ENCODE measurements around the gene RNASE9.

The RNASE9 gene

DNA sequence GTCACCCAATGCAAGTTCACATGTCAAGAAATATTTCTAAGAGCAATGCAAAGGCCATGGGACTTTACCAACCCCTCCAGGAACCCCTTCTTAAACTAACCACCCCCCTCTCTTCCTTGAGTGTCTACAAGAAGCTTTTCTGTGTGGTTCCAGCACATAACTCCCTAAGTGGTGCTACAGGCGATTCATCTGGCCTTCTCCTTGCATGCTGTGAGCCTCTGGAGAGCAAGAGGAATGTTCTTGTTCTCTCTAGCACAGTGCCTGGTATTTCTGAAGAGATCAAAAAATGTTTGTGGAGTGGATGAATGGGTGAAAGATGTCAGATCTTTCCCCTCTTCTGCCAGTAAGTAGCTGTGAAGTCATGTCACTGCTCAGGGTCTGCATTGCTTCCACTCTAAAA is 36.3 kb upstream of the RNASE9 start:
- TF ChIP-seq USF1 (IDR thresholded peaks at IDR 0.05) (no peak), FOXM1 (IDR thresholded peaks at IDR 0.05; ENCODE audit: borderline replicate concordance, low read depth) (no peak), TCF12 (IDR thresholded peaks at IDR 0.05; ENCODE audit: low read depth) (no peak), TEAD4 (IDR thresholded peaks at IDR 0.05) (no peak), CEBPB (IDR thresholded peaks at IDR 0.05) (no peak), RAD21 (IDR thresholded peaks at IDR 0.05; ENCODE audit: low read depth) (no peak)

DNA sequence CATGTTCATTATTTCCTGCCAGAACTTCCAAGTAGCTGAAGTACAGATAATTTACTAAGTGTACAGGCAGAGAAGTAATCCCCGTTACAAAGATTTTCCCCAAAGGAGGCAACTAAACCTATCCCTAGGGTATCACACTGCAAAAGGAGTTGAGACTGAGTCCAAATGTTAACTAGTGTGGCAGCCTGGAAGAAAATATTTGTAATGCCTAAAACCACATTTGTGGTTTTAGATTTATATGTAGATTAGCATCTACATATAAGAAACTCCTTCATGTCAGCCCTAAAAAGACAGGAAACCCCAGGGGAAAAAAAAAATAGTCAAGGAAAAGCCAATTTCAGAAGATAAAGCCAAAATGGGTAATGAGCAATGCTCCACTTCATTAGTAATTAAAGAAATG is 31.7 kb upstream of the RNASE9 start:
- TF ChIP-seq TAF1 (IDR thresholded peaks at IDR 0.05; ENCODE audit: low read depth) (no peak), EGR1 (IDR thresholded peaks at IDR 0.05) (no peak), FOXM1 (IDR thresholded peaks at IDR 0.05; ENCODE audit: borderline replicate concordance, low read depth) (no peak), CEBPB (IDR thresholded peaks at IDR 0.05) (no peak), ZBTB7A (IDR thresholded peaks at IDR 0.05; ENCODE audit: low read depth) (no peak), NFIC (IDR thresholded peaks at IDR 0.05) (no peak), RAD21 (IDR thresholded peaks at IDR 0.05; ENCODE audit: low read depth) (no peak), USF1 (IDR thresholded peaks at IDR 0.05) (no peak), YY1 (IDR thresholded peaks at IDR 0.05; ENCODE audit: low read depth) (no peak), REST (IDR thresholded peaks at IDR 0.05; ENCODE audit: low read depth) (no peak), CREB1 (IDR thresholded peaks at IDR 0.05; ENCODE audit: low read depth) (no peak), TCF12 (IDR thresholded peaks at IDR 0.05; ENCODE audit: low read depth) (no peak), TEAD4 (IDR thresholded peaks at IDR 0.05) (no peak), EP300 (IDR thresholded peaks at IDR 0.05; ENCODE audit: borderline replicate concordance) (no peak)
- TF ChIP-seq, protein P1, sequence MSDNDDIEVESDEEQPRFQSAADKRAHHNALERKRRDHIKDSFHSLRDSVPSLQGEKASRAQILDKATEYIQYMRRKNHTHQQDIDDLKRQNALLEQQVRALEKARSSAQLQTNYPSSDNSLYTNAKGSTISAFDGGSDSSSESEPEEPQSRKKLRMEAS (IDR thresholded peaks at IDR 0.05): no peak

- TF ChIP-seq, protein P1 (IDR thresholded peaks at IDR 0.05): no peak
These were observed 30.4 kb upstream of the RNASE9 start, which contains the start of gene RNASE12 for GRCh38 chr14:20591235-20591634. Gene RNASE12, minus strand, starts transcription at chr14:20591376. Its CDS starts 653 bp downstream, at chr14:20590723.

DNA sequence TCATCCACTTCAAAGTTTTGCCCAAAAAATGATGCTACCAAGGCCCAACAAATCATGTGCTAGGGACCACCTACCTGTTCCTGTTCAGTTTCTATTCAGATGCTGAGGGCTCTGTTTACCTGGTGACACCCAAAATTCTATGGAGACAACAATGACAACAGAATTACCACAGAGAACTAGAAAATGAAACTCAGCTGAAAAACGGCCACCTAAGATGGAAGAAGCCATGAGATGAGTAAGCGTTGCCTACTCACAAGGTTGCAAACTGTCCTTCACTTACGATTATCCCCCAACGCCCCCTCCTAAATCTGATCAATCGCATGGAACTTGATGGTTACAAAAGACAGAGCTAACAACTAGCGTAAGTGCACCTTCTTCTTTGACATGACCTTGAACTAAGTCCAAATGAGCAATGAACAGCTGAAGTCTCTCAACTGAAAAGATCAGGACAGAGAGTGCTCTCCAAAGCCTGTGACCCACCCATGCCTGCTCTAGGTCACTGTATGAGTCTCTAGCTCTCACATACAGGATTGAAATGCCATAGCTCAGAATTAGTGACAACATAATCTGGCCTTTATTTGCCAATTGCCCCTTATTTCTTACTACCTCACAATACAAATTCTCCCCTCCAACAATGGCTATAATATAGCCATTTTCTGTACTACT is 26.8 kb upstream of the RNASE9 start, which contains the start of gene RNASE11:
Gene RNASE11, minus strand, starts transcription at position 513 of the 666 bp plus-strand sequence.
- TF ChIP-seq TCF12 (IDR thresholded peaks at IDR 0.05; ENCODE audit: low read depth) (no peak), ZBTB7A (IDR thresholded peaks at IDR 0.05; ENCODE audit: low read depth) (no peak), TAF1 (IDR thresholded peaks at IDR 0.05; ENCODE audit: low read depth) (no peak), CREB1 (IDR thresholded peaks at IDR 0.05; ENCODE audit: low read depth) (no peak), EP300 (IDR thresholded peaks at IDR 0.05; ENCODE audit: borderline replicate concordance) (no peak), TEAD4 (IDR thresholded peaks at IDR 0.05) (no peak), REST (IDR thresholded peaks at IDR 0.05; ENCODE audit: low read depth) (no peak), CEBPB (IDR thresholded peaks at IDR 0.05) (no peak)
- TF ChIP-seq, protein P1 (IDR thresholded peaks at IDR 0.05): no peak

DNA sequence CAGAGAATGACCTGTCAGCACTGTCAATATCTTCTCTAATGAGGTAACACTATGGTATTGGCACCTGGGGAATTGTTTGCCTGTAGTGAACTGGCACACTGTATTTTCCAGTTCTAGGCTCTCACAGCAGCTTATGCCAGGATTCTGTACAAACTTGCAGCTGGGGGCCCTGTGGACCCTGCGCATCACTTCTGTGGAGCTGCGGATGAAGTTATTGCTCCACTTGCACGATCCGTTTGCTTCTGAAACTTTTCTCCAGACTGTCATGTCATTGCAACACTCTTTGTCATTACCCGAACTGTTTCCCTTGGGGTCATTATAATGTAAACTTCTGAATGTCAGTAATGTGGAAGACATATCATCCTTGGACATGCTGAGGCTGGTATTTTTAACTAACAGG is 23.1 kb upstream of the RNASE9 start:
- no peak for TF ChIP-seq ZBTB7A (IDR thresholded peaks at IDR 0.05; ENCODE audit: low read depth)

GRCh38 chr14:20583142-20583541 is 22.3 kb upstream of the RNASE9 start:
- TF ChIP-seq YY1 (IDR thresholded peaks at IDR 0.05; ENCODE audit: low read depth) (no peak), NFIC (IDR thresholded peaks at IDR 0.05) (no peak), TCF12 (IDR thresholded peaks at IDR 0.05; ENCODE audit: low read depth) (no peak), EGR1 (IDR thresholded peaks at IDR 0.05) (no peak), USF1 (IDR thresholded peaks at IDR 0.05) (no peak)
